Germinal center (tissue), 1 donor: ENCODE measurements around the gene CYB5R2.

Experiments used
- DNase-seq: peaks from one replicate; pipeline ENCODE4 v3.0.0; 2012; ENCODE audit warnings: mixed read lengths, low spot score

CYB5R2 gene

DNA sequence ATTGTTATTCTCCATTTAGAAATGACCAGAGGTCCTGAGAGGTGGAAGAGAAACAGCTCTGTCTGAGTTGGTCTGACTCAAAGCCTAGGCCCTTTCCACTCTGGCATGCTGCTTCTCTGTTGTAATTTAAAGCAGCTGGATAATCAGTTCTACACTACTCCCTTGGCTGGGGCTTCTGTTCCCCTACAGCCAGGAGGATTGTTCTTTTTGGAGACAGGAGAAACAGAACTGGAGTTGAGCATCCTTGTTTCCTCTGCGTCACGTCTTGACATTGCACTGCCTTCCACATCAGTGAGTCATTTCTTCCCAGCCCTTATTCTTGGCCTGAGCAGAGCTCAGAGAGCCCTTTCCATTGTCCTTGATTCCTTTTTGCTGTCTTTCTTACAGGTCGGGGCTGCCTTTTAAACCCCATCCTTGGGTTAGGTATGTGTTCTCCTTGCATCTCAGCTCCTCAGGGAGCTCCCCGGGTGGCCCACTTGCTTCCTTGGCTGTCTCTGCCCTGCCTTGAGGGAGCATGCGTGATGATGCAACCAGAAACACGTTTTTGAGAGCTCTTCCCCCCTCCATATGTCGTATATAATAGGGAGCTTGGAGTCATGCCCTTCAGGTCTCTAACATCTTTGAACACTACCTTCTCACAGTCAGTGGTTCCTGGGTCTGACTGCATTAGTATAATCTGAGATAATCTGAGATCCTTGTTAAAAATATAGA, 35.7 kb downstream of the CYB5R2 start:
- DNase-seq = no peak

DNA sequence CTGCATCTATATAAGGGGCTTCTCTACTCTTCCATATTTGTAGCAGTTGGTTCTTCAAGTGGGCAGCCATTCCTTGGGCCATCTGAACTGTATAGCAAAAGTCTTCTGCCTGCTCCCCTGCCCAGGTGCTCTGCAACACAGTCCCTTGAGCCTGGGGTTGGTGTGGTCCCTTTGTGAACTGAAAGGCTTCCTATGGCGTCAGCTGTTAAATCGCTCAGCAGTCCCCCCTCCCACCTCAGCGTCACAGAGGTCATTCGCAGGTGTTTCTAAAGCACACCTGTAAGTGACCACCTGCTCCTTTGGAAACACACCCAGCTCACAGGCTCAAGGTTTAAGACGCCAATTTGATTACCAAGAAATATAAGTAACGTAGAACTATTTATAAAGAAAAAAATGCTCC, 37.0 kb downstream of the CYB5R2 start:
- no peak for DNase-seq

DNA sequence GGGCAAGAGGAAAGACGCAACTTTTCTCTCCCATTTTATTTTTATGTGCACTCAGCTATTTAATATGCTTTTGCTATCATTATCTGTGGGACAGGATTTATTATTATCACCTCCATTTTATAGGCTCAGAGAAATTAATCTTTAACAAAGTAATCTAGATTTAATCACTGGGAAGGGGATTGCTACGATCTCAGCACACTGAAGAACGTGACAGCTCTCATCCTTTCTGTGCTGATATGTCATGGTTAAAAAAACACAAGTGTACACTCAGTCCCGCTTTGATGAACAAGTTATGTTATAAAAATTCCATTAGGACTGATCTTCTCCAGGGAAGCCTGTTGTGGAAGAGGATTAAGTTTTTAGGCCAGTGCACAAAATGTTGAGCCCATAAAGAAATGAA, 37.6 kb downstream of the CYB5R2 start:
- no peak for DNase-seq

DNA sequence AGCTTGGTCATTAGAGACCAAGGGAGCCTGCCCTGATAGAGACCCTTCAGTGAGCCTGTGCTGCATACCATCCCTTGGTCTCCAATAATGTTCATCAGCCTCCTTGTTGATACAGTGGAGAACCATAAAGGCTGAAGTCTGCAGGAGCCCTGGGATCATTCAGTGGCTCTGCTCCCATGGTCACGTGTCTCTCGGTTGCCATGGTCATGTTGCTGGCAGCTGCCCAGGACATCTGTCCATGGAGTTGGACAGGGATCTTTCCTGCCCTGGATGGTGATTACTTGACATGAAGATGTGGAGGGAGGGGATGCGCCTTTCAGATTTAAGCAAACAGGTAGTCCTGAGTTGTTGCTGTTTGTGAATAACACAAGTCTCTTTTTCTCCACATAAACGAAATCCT, 38.2 kb downstream of the CYB5R2 start:
- DNase-seq = no peak

DNA sequence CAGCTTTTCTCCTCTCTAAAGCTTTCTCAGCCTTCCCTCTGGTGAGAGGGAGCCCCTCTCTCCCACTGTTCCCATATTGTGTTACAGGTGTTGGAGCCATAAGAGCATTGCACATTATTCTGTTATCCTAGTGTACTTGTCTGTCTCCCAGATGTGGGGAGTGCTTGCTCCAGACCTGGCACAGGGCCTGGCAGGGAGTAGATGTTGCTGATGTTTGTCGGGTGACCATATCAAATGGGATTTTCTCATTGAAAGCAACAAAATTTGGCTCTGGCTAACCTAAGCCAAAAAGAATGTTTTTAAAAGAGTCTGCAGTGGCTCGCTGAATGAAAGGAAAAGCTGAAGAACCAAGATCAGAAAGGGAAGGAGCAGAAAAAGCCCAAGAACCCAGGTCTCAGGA, 41.1 kb downstream of the CYB5R2 start:
- DNase-seq = no peak

DNA sequence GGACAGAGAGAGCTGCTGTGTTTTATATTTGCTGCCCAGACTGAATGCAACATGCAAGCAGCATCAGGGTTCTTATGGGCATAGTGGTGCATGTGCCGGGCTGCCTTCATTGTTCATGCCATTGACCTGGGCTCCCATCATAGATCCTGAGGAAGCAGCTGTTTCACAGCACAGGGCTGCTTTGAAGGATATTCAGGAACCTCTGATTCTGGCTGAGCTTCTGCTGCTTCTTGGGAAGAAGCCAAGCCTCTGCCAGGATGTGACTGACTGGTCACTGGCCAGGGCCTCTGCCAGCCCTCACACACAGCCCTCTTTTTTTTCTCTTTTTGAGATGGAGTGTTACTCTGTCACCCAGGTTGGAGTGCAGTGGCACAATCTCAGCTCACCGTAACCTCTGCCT, 43.3 kb downstream of the CYB5R2 start:
- no peak for DNase-seq

DNA sequence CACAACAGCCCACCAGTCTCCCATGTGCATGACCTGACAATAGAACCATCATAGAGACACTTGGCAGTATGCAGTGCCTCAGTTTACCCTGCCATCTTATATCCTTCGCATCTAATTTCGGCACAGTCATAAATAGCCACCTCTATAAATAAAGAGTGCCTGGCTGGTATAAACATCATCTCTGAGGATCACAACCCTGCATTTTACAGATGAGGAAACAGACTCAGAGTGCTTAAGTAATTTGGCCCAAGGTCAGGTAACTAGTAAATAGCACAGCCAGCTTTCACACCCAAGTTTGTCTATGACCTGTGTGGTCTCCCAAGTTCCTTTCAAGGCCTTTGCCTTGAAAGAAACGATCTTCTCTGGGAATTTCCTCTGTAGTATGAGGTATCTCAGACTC, 44.6 kb downstream of the CYB5R2 start:
- no peak for DNase-seq

DNA sequence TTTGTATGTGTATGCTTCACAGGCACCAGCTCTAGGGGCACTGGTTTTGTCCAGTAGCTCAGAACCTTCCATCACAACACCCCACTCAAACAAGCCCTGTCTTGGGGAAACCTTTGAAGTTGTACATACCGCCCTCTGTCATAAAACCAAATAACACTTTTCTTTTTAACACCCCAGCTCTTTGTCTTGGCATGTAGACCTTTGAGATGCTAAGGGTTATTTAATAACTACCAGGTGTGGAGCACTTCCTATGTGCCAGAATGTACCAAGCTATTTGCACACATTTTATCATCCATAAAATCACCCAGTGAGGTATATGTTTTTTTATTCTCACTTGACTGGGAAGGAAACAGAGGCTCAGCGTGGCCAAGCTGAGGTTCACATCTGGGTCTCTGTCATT, 50.6 kb downstream of the CYB5R2 start:
- no peak for DNase-seq

DNA sequence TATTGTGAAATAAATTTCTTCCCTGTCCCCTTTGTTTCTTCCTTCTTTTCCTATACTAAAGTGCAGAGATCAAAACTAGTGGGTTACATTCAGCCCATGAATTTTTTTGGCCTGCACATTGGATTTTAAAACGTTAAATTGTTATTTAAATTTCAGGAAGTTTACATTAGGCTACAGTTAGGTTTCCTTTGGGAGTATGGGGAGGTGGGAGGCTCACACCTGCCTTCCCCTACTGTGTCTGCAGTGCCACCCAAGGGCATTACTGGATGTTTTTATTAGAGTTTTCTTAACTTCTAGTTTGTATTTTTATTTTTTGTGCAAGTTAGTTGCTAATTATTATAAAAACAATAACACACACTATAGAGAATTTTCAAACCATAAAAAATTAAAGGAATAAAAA, 51.7 kb downstream of the CYB5R2 start:
- DNase-seq = no peak

DNA sequence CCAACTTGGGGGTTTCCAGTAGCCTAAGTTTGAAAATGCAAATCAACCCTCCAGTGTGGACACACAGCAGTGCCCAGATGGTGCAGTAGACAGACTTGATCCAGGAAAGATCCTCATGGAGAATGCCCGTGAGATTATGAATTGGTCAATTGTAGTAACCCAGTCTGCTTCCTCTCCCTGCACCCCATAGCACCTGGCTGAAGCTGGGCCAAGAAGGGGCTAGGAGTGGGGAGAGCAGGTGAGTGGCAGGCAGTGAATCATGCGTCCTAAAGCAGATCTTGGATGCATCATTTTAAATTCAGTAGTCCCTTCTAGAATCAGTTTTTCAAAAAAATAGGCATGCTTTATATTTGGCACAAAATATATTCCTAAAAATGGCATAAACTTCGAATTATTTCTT, 52.2 kb downstream of the CYB5R2 start:
- DNase-seq = no peak

DNA sequence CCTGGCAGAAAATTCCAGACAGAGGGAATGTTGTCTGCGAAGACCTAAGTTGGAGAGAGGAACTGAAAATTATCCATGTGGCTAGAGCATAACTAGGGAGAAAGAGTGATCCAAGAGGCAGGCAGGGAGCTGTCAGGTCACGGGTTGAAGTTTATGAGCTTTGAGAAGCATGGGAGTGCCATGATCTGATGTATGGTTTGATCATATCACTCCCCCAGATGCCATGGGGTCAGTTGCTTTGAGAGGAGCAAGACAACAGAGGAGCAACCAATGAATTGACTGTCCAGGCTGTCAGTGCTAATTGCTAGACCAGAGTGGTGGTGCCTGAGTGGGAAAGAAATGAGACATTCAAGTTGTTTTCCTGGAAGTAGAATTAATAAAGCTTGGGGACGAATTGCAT, 54.0 kb downstream of the CYB5R2 start:
- DNase-seq = no peak

DNA sequence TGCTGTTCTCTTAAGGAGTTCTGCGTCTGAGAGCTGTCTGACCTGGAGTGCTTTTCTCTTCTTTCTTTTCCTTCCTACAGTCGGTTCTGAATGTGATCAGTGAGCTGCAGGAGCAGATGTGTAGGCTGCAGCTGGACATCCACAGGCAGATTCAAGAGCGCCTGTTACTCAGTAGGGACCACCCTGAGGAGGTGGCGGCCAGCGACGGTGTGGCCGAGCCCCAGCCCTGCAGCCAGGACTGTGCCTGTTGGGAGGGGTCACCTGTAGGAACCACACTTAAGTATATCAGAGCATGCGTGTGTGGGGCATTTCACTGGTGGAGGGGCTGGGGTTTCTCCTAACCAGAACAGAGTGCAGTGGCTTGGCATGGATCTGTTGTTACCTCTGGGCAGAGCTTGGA, 56.3 kb downstream of the CYB5R2 start:
- no peak for DNase-seq
